SK-N-SH treated with all-trans-retinoic acid at 6 μM for 48 hours (cell line): ENCODE measurements around the gene KCNH5.

Experiments
- ATAC-seq: fragments of 200-7000 bp; cut with Tn5 transposase; 3 replicates; pipeline ENCODE4 v1.9.1; 2020; ENCODE audit warnings: mild to moderate bottlenecking, moderate library complexity
- ARNTL ChIP-seq: fragments of 450-650 bp; formaldehyde crosslinking; IDR thresholded peaks from 2 replicates; pipeline ENCODE4 v1.5.0; 2020; ENCODE audit warnings: low read depth, mild to moderate bottlenecking, moderate library complexity, borderline replicate concordance
- BACH2 ChIP-seq: fragments of 250-450 bp; sonication (Bioruptor Pico); IDR thresholded peaks from 2 replicates; pipeline ENCODE4 v1.9.0; 2021; ENCODE audit warnings: mild to moderate bottlenecking, borderline replicate concordance
- CSDC2 ChIP-seq: fragments of 250-450 bp; sonication (Bioruptor Pico); IDR thresholded peaks from 2 replicates; pipeline ENCODE4 v1.5.0; 2020; ENCODE audit warnings: mild to moderate bottlenecking, moderate library complexity
- ESRRG ChIP-seq: fragments of 250-450 bp; sonication (Bioruptor Pico); IDR thresholded peaks from 2 replicates; pipeline ENCODE4 v1.6.1; 2021; ENCODE audit warnings: mild to moderate bottlenecking
- GLIS3 ChIP-seq: fragments of 250-450 bp; sonication (Bioruptor Pico); IDR thresholded peaks from 2 replicates; pipeline ENCODE4 v1.5.0; 2020; ENCODE audit warnings: mild to moderate bottlenecking, moderate library complexity
- ISL1 ChIP-seq: fragments of 250-450 bp; sonication (Bioruptor Pico); IDR thresholded peaks from 2 replicates; pipeline ENCODE4 v2.1.2; 2022; ENCODE audit warnings: mild to moderate bottlenecking, moderate library complexity
- PPARA ChIP-seq: fragments of 250-450 bp; sonication (Bioruptor Pico); IDR thresholded peaks from 2 replicates; pipeline ENCODE4 v1.5.0; 2020; ENCODE audit warnings: mild to moderate bottlenecking, borderline replicate concordance
- SNAI2 ChIP-seq: fragments of 250-450 bp; sonication (Bioruptor Pico); IDR thresholded peaks from 2 replicates; pipeline ENCODE4 v1.5.0; 2020; ENCODE audit warnings: mild to moderate bottlenecking, moderate library complexity
- TCF4 ChIP-seq: fragments of 250-450 bp; sonication (Bioruptor Pico); IDR thresholded peaks from 2 replicates; pipeline ENCODE4 v1.8.0; 2021; ENCODE audit warnings: mild to moderate bottlenecking, moderate library complexity, borderline replicate concordance
- TOX ChIP-seq: fragments of 250-450 bp; sonication (Bioruptor Pico); IDR thresholded peaks from 2 replicates; pipeline ENCODE4 v1.8.0; 2021; ENCODE audit warnings: mild to moderate bottlenecking, moderate library complexity, borderline replicate concordance
- ZC3H10 ChIP-seq: fragments of 250-450 bp; sonication (Bioruptor Pico); IDR thresholded peaks from 2 replicates; pipeline ENCODE4 v1.5.1; 2021; ENCODE audit warnings: mild to moderate bottlenecking, moderate library complexity
- ZFP3 ChIP-seq: fragments of 250-450 bp; sonication (Bioruptor Pico); IDR thresholded peaks from 2 replicates; pipeline ENCODE4 v1.5.0; 2020; ENCODE audit warnings: mild to moderate bottlenecking, moderate library complexity
- ZNF565 ChIP-seq: fragments of 450-650 bp; formaldehyde crosslinking; conservative IDR thresholded peaks from 2 replicates; pipeline ENCODE4 v1.5.0; 2020; ENCODE audit warnings: low read depth, mild to moderate bottlenecking, moderate library complexity
- ZNF70 ChIP-seq: fragments of 450-650 bp; formaldehyde crosslinking; IDR thresholded peaks from 2 replicates; pipeline ENCODE4 v1.5.0; 2020; ENCODE audit warnings: mild to moderate bottlenecking, moderate library complexity
- ZNF8 ChIP-seq: fragments of 450-650 bp; formaldehyde crosslinking; IDR thresholded peaks from 2 replicates; pipeline ENCODE4 v1.5.0; 2020; ENCODE audit warnings: mild to moderate bottlenecking, moderate library complexity
- TF ChIP-seq, protein P1 (sequence below): fragments of 250-450 bp; sonication (Bioruptor Pico); IDR thresholded peaks from 2 replicates; pipeline ENCODE4 v1.5.1; 2021; ENCODE audit warnings: mild to moderate bottlenecking, moderate library complexity
- TF ChIP-seq, protein P2 (sequence below): fragments of 250-450 bp; sonication (Bioruptor Pico); IDR thresholded peaks from 2 replicates; pipeline ENCODE4 v1.5.1; 2020; ENCODE audit warnings: low read depth, mild to moderate bottlenecking, moderate library complexity
- TF ChIP-seq, protein P3 (sequence below): fragments of 250-450 bp; sonication (Bioruptor Pico); IDR thresholded peaks from 2 replicates; pipeline ENCODE4 v1.8.0; 2021; ENCODE audit warnings: low read depth, mild to moderate bottlenecking, moderate library complexity, borderline replicate concordance
- TF ChIP-seq, protein P4 (sequence below): fragments of 250-450 bp; sonication (Bioruptor Pico); IDR thresholded peaks from 2 replicates; pipeline ENCODE4 v1.8.0; 2020; ENCODE audit warnings: mild to moderate bottlenecking, moderate library complexity, borderline replicate concordance
- TF ChIP-seq, protein P5 (sequence below): fragments of 250-450 bp; sonication (Bioruptor Pico); IDR thresholded peaks from 2 replicates; pipeline ENCODE4 v1.5.0; 2020; ENCODE audit warnings: mild to moderate bottlenecking, moderate library complexity

Gene KCNH5

DNA sequence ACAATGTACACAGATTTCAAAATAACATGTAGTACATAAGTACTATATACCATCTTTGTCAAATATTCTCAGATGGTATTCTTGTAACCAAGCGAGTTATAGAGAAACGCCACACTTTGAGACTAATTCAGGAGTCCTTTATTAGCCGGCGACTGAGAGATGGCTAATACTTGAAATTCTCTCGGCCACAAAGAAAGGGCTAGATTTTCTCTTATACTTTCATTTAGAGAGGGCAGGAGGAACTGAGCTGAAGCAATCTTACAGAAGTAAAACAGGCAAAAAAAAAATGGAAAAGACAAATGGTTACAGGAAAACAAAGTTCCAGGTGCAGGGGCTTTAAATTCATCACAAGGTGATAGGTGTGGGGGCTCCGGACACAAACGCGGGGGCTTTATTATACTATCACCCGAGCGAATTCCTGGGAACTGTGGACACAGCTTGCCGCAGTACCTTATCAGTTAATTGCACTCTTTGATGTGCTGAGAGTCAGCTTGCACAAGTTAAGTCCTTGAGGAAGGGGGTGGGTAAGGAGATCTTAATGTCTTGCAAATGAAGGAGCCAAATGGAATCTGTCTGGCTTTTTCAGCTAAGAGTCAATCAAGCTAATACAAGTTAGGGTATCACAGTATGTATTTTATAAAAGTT lies 382.3 kb downstream of the KCNH5 start (continued):
- TF ChIP-seq, protein P1, sequence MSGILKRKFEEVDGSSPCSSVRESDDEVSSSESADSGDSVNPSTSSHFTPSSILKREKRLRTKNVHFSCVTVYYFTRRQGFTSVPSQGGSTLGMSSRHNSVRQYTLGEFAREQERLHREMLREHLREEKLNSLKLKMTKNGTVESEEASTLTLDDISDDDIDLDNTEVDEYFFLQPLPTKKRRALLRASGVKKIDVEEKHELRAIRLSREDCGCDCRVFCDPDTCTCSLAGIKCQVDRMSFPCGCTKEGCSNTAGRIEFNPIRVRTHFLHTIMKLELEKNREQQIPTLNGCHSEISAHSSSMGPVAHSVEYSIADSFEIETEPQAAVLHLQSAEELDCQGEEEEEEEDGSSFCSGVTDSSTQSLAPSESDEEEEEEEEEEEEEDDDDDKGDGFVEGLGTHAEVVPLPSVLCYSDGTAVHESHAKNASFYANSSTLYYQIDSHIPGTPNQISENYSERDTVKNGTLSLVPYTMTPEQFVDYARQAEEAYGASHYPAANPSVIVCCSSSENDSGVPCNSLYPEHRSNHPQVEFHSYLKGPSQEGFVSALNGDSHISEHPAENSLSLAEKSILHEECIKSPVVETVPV (CRISPR knock-in tag), result no peak
- TF ChIP-seq TOX (CRISPR knock-in tag), result no peak
- TF ChIP-seq ZNF70 (CRISPR knock-in tag), result no peak
- TF ChIP-seq, protein P2, sequence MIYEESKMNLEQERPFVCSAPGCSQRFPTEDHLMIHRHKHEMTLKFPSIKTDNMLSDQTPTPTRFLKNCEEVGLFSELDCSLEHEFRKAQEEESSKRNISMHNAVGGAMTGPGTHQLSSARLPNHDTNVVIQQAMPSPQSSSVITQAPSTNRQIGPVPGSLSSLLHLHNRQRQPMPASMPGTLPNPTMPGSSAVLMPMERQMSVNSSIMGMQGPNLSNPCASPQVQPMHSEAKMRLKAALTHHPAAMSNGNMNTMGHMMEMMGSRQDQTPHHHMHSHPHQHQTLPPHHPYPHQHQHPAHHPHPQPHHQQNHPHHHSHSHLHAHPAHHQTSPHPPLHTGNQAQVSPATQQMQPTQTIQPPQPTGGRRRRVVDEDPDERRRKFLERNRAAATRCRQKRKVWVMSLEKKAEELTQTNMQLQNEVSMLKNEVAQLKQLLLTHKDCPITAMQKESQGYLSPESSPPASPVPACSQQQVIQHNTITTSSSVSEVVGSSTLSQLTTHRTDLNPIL (CRISPR knock-in tag), result no peak

DNA sequence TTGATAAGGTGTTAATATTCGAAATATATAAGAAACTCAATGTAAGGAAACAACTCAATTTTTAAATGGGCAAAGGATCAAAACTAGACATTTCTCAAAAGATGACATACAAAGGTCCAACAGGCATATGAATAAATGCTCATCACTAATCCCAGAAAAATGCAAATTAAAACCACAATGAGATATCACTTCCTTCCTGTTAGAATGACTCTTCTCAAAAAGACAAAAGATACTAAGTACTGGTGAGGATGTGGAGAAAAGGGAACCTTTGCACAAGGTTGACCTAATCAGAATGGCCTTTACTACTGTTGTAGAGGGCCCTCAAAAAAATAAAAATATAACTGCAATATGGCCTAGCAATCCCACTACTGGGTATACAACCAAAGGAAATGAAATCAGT lies 383.4 kb downstream of the KCNH5 start:
- ATAC-seq, result no peak
- TF ChIP-seq ISL1 (CRISPR knock-in tag) (no peak), TCF4 (CRISPR knock-in tag) (no peak), ARNTL (CRISPR knock-in tag) (no peak), BACH2 (CRISPR knock-in tag) (no peak), ZNF8 (CRISPR knock-in tag) (no peak), CSDC2 (CRISPR knock-in tag) (no peak), ESRRG (CRISPR knock-in tag) (no peak), TOX (CRISPR knock-in tag) (no peak), ZNF565 (no peak), GLIS3 (no peak), PPARA (no peak), ZFP3 (CRISPR knock-in tag) (no peak), ZC3H10 (CRISPR knock-in tag) (no peak), SNAI2 (CRISPR knock-in tag) (no peak)
- TF ChIP-seq, protein P3, sequence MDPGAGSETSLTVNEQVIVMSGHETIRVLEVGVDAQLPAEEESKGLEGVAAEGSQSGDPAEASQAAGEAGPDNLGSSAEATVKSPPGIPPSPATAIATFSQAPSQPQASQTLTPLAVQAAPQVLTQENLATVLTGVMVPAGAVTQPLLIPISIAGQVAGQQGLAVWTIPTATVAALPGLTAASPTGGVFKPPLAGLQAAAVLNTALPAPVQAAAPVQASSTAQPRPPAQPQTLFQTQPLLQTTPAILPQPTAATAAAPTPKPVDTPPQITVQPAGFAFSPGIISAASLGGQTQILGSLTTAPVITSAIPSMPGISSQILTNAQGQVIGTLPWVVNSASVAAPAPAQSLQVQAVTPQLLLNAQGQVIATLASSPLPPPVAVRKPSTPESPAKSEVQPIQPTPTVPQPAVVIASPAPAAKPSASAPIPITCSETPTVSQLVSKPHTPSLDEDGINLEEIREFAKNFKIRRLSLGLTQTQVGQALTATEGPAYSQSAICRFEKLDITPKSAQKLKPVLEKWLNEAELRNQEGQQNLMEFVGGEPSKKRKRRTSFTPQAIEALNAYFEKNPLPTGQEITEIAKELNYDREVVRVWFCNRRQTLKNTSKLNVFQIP (CRISPR knock-in tag), result no peak
- TF ChIP-seq, protein P4, sequence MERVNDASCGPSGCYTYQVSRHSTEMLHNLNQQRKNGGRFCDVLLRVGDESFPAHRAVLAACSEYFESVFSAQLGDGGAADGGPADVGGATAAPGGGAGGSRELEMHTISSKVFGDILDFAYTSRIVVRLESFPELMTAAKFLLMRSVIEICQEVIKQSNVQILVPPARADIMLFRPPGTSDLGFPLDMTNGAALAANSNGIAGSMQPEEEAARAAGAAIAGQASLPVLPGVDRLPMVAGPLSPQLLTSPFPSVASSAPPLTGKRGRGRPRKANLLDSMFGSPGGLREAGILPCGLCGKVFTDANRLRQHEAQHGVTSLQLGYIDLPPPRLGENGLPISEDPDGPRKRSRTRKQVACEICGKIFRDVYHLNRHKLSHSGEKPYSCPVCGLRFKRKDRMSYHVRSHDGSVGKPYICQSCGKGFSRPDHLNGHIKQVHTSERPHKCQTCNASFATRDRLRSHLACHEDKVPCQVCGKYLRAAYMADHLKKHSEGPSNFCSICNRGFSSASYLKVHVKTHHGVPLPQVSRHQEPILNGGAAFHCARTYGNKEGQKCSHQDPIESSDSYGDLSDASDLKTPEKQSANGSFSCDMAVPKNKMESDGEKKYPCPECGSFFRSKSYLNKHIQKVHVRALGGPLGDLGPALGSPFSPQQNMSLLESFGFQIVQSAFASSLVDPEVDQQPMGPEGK, result no peak
- TF ChIP-seq, protein P5, sequence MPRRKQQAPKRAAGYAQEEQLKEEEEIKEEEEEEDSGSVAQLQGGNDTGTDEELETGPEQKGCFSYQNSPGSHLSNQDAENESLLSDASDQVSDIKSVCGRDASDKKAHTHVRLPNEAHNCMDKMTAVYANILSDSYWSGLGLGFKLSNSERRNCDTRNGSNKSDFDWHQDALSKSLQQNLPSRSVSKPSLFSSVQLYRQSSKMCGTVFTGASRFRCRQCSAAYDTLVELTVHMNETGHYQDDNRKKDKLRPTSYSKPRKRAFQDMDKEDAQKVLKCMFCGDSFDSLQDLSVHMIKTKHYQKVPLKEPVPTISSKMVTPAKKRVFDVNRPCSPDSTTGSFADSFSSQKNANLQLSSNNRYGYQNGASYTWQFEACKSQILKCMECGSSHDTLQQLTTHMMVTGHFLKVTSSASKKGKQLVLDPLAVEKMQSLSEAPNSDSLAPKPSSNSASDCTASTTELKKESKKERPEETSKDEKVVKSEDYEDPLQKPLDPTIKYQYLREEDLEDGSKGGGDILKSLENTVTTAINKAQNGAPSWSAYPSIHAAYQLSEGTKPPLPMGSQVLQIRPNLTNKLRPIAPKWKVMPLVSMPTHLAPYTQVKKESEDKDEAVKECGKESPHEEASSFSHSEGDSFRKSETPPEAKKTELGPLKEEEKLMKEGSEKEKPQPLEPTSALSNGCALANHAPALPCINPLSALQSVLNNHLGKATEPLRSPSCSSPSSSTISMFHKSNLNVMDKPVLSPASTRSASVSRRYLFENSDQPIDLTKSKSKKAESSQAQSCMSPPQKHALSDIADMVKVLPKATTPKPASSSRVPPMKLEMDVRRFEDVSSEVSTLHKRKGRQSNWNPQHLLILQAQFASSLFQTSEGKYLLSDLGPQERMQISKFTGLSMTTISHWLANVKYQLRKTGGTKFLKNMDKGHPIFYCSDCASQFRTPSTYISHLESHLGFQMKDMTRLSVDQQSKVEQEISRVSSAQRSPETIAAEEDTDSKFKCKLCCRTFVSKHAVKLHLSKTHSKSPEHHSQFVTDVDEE (CRISPR knock-in tag), result no peak
- TF ChIP-seq, protein P1 (CRISPR knock-in tag), result no peak
- TF ChIP-seq, protein P2 (CRISPR knock-in tag), result no peak
